ENCODE data around the gene FNDC4. TPM values are rescaled to one million over a fixed set of nuclear protein-coding genes. Genes with fewer than 3 reads are reported as not detected.

The FNDC4 gene
- total and polyA plus RNA-seq, 10 donors = 2.6 to 10.9 (median 6.8) TPM

DNA sequence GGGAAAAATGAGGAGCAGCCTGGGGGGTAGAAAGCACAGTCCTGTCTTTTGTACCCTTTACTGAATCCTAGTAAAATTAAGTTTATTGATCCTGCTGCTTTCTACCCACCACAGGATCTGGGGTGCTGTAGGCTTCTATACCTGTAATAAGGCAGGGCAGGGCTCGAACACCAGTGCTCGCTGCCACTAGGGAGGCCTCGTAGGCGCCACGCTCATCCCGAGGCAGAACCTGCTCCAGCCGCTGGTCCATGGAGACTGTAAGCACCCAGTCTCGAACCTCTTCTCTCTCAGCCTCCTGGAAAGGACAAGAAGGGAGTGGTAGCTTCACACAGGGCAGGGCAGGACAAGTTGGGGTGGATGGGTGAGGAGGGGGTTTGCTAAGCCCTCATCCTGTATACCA, 49.8 kb downstream of the FNDC4 start:
- H3K27ac ChIP-seq = peak overlapping the region in 2 of 8 donors; percentile 9 to 16
- DNase-seq = no peak
- no peaks in the 10 kb centered on the region for H3K9me3 ChIP-seq
- WGBS, 5 donors = 92 to 97% (median 95%) methylated on average over 8 of the region's 8 CpGs
- intact Hi-C loops (cut with DNase I; ENCODE audit: low total_unique reads) = no loop called here
- TF ChIP-seq POLR2AphosphoS5 (IDR thresholded peaks at IDR 0.05) (peak in 1 of 3 donors; percentile 23), POLR2A (IDR thresholded peaks at IDR 0.05) (no peak)
- H3K4me1 ChIP-seq = peaks cover 0 to 14% (median 3%) of the 10 kb centered on the region in 6 donors
- no peaks in the 10 kb centered on the region for H3K27me3 ChIP-seq (replicated peaks in 1 of 7)
- no peak overlapping the region for H3K4me3 ChIP-seq
- H3K36me3 ChIP-seq = peaks cover 2 to 93% (median 56%) of the 10 kb centered on the region in 6 donors

DNA sequence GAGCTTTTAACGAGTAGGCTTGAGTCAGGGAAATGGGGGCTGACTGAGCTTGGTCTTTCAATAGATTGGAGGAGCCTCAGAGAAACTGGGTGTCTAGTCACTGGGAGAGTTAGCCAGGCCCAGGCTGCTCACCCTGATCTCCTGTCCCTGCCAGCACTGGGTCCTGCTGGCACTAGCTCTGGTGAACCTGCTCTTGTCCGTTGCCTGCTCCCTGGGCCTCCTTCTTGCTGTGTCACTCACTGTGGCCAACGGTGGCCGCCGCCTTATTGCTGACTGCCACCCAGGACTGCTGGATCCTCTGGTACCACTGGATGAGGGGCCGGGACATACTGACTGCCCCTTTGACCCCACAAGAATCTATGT, 52.1 kb downstream of the FNDC4 start:
- 71 to 93% (median 85%) methylated on average over 2 to 6 of the region's 6 CpGs for WGBS, 5 donors
- TF ChIP-seq, protein P1, sequence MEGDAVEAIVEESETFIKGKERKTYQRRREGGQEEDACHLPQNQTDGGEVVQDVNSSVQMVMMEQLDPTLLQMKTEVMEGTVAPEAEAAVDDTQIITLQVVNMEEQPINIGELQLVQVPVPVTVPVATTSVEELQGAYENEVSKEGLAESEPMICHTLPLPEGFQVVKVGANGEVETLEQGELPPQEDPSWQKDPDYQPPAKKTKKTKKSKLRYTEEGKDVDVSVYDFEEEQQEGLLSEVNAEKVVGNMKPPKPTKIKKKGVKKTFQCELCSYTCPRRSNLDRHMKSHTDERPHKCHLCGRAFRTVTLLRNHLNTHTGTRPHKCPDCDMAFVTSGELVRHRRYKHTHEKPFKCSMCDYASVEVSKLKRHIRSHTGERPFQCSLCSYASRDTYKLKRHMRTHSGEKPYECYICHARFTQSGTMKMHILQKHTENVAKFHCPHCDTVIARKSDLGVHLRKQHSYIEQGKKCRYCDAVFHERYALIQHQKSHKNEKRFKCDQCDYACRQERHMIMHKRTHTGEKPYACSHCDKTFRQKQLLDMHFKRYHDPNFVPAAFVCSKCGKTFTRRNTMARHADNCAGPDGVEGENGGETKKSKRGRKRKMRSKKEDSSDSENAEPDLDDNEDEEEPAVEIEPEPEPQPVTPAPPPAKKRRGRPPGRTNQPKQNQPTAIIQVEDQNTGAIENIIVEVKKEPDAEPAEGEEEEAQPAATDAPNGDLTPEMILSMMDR (IDR thresholded peaks at IDR 0.05 in 8 of 11, conservative IDR thresholded peaks at IDR 0.05 in 3 of 11) = no peak
- TF ChIP-seq POLR2AphosphoS5 (IDR thresholded peaks at IDR 0.05) (no peak), POLR2A (IDR thresholded peaks at IDR 0.05) (no peak)
- H3K9me3 ChIP-seq = no peaks in the 10 kb centered on the region
- H3K4me1 ChIP-seq = peaks cover 0 to 14% (median 3%) of the 10 kb centered on the region in 6 donors
- no peak for DNase-seq
- peaks cover 2 to 93% (median 59%) of the 10 kb centered on the region in 6 donors for H3K36me3 ChIP-seq
- H3K27ac ChIP-seq = peak overlapping the region in 4 of 8 donors; percentile 10 to 47 (median 26)
- no peak overlapping the region for H3K4me3 ChIP-seq
- intact Hi-C loops (cut with DNase I; ENCODE audit: low total_unique reads) = no loop called here
- H3K27me3 ChIP-seq (replicated peaks in 1 of 7) = no peaks in the 10 kb centered on the region

GRCh38 chr2:27441958-27442919, 52.8 kb downstream of the FNDC4 start, which contains the start of gene KRTCAP3:
Gene KRTCAP3 (plus strand): TSS chr2:27442381. CDS start chr2:27442413, 32 bp downstream.
- peaks cover 3 to 93% (median 62%) of the 10 kb centered on the region in 6 donors for H3K36me3 ChIP-seq
- peaks cover 0 to 14% (median 3%) of the 10 kb centered on the region in 6 donors for H3K4me1 ChIP-seq
- H3K27ac ChIP-seq = peak within 1 kb of the TSS in 5 of 8 donors; percentile 10 to 47 (median 24)
- 52 to 67% (median 65%) methylated on average over 61 to 80 of the region's 80 CpGs for WGBS, 5 donors
- intact Hi-C loops (cut with DNase I; ENCODE audit: low total_unique reads) = no loop called here
- H3K4me3 ChIP-seq = peak within 1 kb of the TSS in 3 of 8 donors; percentile 2 to 35 (median 19)
- no peaks in the 10 kb centered on the region for H3K9me3 ChIP-seq
- peak; percentile 88 for DNase-seq
- TF ChIP-seq, protein P1 (IDR thresholded peaks at IDR 0.05 in 8 of 11, conservative IDR thresholded peaks at IDR 0.05 in 3 of 11) = peak in 4 of 11 experiments; percentile 8 to 36 (median 20)
- TF ChIP-seq POLR2A (IDR thresholded peaks at IDR 0.05) (no peak), POLR2AphosphoS5 (IDR thresholded peaks at IDR 0.05) (peak; percentile 29 to 76 (median 31))
- no peaks in the 10 kb centered on the region for H3K27me3 ChIP-seq (replicated peaks in 1 of 7)

Small RNAs within 50 kb of the gene (small RNA-seq; reads per million reads assigned to genes)
- gene RNU6-986P = 0 reads per million in 4 donors

Other genes with a start within 250 kb of the FNDC4 start
- under 1 TPM in 2 of 7 donors, not detected in 5; 0.32 to 0.34 TPM for gene SLC30A3, start 232.2 kb downstream of the FNDC4 start, total RNA-seq
- gene SLC30A3, start 232.2 kb downstream of the FNDC4 start, polyA plus RNA-seq = under 1 TPM; 0.05 to 0.16 (median 0.07) TPM
- gene DNAJC5G, start 219.8 kb downstream of the FNDC4 start, total RNA-seq = not detected
- gene DNAJC5G, start 219.8 kb downstream of the FNDC4 start, polyA plus RNA-seq = not detected
- 1 to 10 TPM in 1 of 7 donors, under 1 TPM in 5, not detected in 1; 0.23 to 3.1 (median 0.48) TPM for gene TRIM54, start 212.8 kb downstream of the FNDC4 start, total RNA-seq
- gene TRIM54, start 212.8 kb downstream of the FNDC4 start, polyA plus RNA-seq = under 1 TPM; 0.22 to 0.77 (median 0.49) TPM
- gene UCN, start 186.8 kb downstream of the FNDC4 start, total RNA-seq = 1 to 10 TPM; 1.9 to 3.9 (median 2.4) TPM
- gene UCN, start 186.8 kb downstream of the FNDC4 start, polyA plus RNA-seq = 1 to 10 TPM; 2.5 to 4.4 (median 3.4) TPM
- gene MPV17, start 172.1 kb downstream of the FNDC4 start, total RNA-seq = 100 to 1,000 TPM in 1 of 7 donors, 10 to 100 TPM in 6; 58.0 to 101 (median 73.9) TPM
- 10 to 100 TPM; 78.8 to 83.1 (median 81.7) TPM for gene MPV17, start 172.1 kb downstream of the FNDC4 start, polyA plus RNA-seq
- 10 to 100 TPM; 56.8 to 73.8 (median 61.9) TPM for gene GTF3C2, start 138.4 kb downstream of the FNDC4 start, total RNA-seq
- 10 to 100 TPM; 27.5 to 39.1 (median 37.1) TPM for gene GTF3C2, start 138.4 kb downstream of the FNDC4 start, polyA plus RNA-seq
- gene EIF2B4, start 124.9 kb downstream of the FNDC4 start, total RNA-seq = 10 to 100 TPM; 26.5 to 33.9 (median 30.3) TPM
- gene EIF2B4, start 124.9 kb downstream of the FNDC4 start, polyA plus RNA-seq = 10 to 100 TPM; 33.4 to 58.1 (median 48.5) TPM
- 100 to 1,000 TPM; 102 to 140 (median 118) TPM for gene SNX17, start 124.6 kb downstream of the FNDC4 start, total RNA-seq
- gene SNX17, start 124.6 kb downstream of the FNDC4 start, polyA plus RNA-seq = 100 to 1,000 TPM in 1 of 3 donors, 10 to 100 TPM in 2; 84.9 to 128 (median 86.5) TPM
- gene ZNF513, start 114.5 kb downstream of the FNDC4 start, total RNA-seq = 10 to 100 TPM; 13.6 to 20.2 (median 17.7) TPM
- 10 to 100 TPM; 14.2 to 29.0 (median 26.7) TPM for gene ZNF513, start 114.5 kb downstream of the FNDC4 start, polyA plus RNA-seq
- gene PPM1G, start 85.6 kb downstream of the FNDC4 start, total RNA-seq = 10 to 100 TPM; 44.9 to 59.3 (median 49.9) TPM
- 10 to 100 TPM; 36.0 to 51.2 (median 45.0) TPM for gene PPM1G, start 85.6 kb downstream of the FNDC4 start, polyA plus RNA-seq
- gene NRBP1, start 66.6 kb downstream of the FNDC4 start, total RNA-seq = 10 to 100 TPM; 57.8 to 82.0 (median 68.2) TPM
- gene NRBP1, start 66.6 kb downstream of the FNDC4 start, polyA plus RNA-seq = 10 to 100 TPM; 41.8 to 52.9 (median 42.5) TPM
- gene KRTCAP3, start 52.8 kb downstream of the FNDC4 start, total RNA-seq = 1 to 10 TPM in 6 of 7 donors, not detected in 1; 2.2 to 5.4 (median 3.3) TPM
- gene KRTCAP3, start 52.8 kb downstream of the FNDC4 start, polyA plus RNA-seq = 1 to 10 TPM; 2.5 to 5.7 (median 4.5) TPM
- 10 to 100 TPM; 25.1 to 44.3 (median 34.5) TPM for gene IFT172, start 5.5 kb downstream of the FNDC4 start, total RNA-seq
- 10 to 100 TPM; 14.4 to 48.4 (median 36.1) TPM for gene IFT172, start 5.5 kb downstream of the FNDC4 start, polyA plus RNA-seq
- 1 to 10 TPM in 6 of 7 donors, under 1 TPM in 1; 0.33 to 6.7 (median 3.3) TPM for gene GCKR, start 1.6 kb upstream of the FNDC4 start, total RNA-seq
- 1 to 10 TPM in 2 of 3 donors, under 1 TPM in 1; 0.59 to 3.4 (median 3.3) TPM for gene GCKR, start 1.6 kb upstream of the FNDC4 start, polyA plus RNA-seq
- gene ZNF512, start 87.8 kb upstream of the FNDC4 start, total RNA-seq = 10 to 100 TPM; 31.6 to 61.8 (median 38.4) TPM
- gene ZNF512, start 87.8 kb upstream of the FNDC4 start, polyA plus RNA-seq = 10 to 100 TPM; 16.7 to 17.5 (median 17.2) TPM
- gene CCDC121, start 133.8 kb upstream of the FNDC4 start, total RNA-seq = 1 to 10 TPM; 2.1 to 7.8 (median 4.0) TPM
- gene CCDC121, start 133.8 kb upstream of the FNDC4 start, polyA plus RNA-seq = 1 to 10 TPM; 1.5 to 3.5 (median 1.7) TPM
- 10 to 100 TPM; 18.0 to 29.4 (median 23.5) TPM for gene GPN1, start 133.8 kb upstream of the FNDC4 start, total RNA-seq
- 10 to 100 TPM; 20.7 to 27.8 (median 24.8) TPM for gene GPN1, start 133.8 kb upstream of the FNDC4 start, polyA plus RNA-seq
- 10 to 100 TPM; 28.7 to 42.1 (median 31.3) TPM for gene SUPT7L, start 168.4 kb upstream of the FNDC4 start, total RNA-seq
- gene SUPT7L, start 168.4 kb upstream of the FNDC4 start, polyA plus RNA-seq = 10 to 100 TPM; 22.9 to 31.1 (median 30.7) TPM
- 10 to 100 TPM; 17.3 to 25.4 (median 21.4) TPM for gene SLC4A1AP, start 168.7 kb upstream of the FNDC4 start, total RNA-seq
- 10 to 100 TPM; 10.5 to 13.5 (median 11.1) TPM for gene SLC4A1AP, start 168.7 kb upstream of the FNDC4 start, polyA plus RNA-seq

Data from spleen (tissue), 11 donors.